Activated CD4-positive, CD25-positive, alpha-beta regulatory T cell treated with anti-CD3 and anti-CD28 coated beads, Interleukin-2, amount 50 U/mL, for 24 hours (primary cell): Measurements from ENCODE around the gene SLC24A4.

Experiments
- ATAC-seq, 2 donors: fragments of 150-1000 bp; cut with Tn5 transposase; one replicate each; pipeline ENCODE4 v1.10.0; 2021; ENCODE audit warnings: mild to moderate bottlenecking in 1 of 2, moderate library complexity in 1 of 2

SLC24A4 gene

GRCh38 chr14:92507174-92507768 is 184.3 kb downstream of the SLC24A4 start:
- peak in 1 of 2 donors; percentile 24 for ATAC-seq

GRCh38 chr14:92510972-92511371 is 188.0 kb downstream of the SLC24A4 start:
- no peak for ATAC-seq

GRCh38 chr14:92511453-92512238 is 188.7 kb downstream of the SLC24A4 start:
- ATAC-seq, result no peak

GRCh38 chr14:92512807-92513203 is 189.8 kb downstream of the SLC24A4 start:
- ATAC-seq, result no peak

- peak; percentile 51 to 65 for ATAC-seq
Measured at GRCh38 chr14:92513204-92513965, 190.4 kb downstream of the SLC24A4 start, which contains the start of gene RIN3. Gene RIN3, plus strand, starts transcription at chr14:92513781. Its CDS starts 152 bp downstream, at chr14:92513933.

GRCh38 chr14:92513966-92514843 is 191.2 kb downstream of the SLC24A4 start:
- peak; percentile 45 to 48 for ATAC-seq

GRCh38 chr14:92514844-92515514 is 192.0 kb downstream of the SLC24A4 start:
- ATAC-seq, result no peak

- ATAC-seq, result no peak
Measured at GRCh38 chr14:92515546-92516343, 192.8 kb downstream of the SLC24A4 start.

GRCh38 chr14:92516344-92516965 is 193.5 kb downstream of the SLC24A4 start:
- ATAC-seq, result no peak

- no peak for ATAC-seq
Measured at GRCh38 chr14:92516966-92517506, 194.1 kb downstream of the SLC24A4 start.

- no peak for ATAC-seq
Measured at GRCh38 chr14:92517761-92518160, 194.8 kb downstream of the SLC24A4 start.

GRCh38 chr14:92519246-92520101 is 196.5 kb downstream of the SLC24A4 start:
- no peak for ATAC-seq

- no peak for ATAC-seq
Measured at GRCh38 chr14:92520102-92521057, 197.4 kb downstream of the SLC24A4 start.

- ATAC-seq, result no peak
Measured at GRCh38 chr14:92521058-92521415, 198.1 kb downstream of the SLC24A4 start.

- no peak for ATAC-seq
Measured at GRCh38 chr14:92523752-92524151, 200.8 kb downstream of the SLC24A4 start.

- ATAC-seq, result no peak
Measured at GRCh38 chr14:92524602-92525185, 201.7 kb downstream of the SLC24A4 start.

GRCh38 chr14:92525322-92526095 is 202.5 kb downstream of the SLC24A4 start:
- ATAC-seq, result no peak
